HepG2 (cell line): ENCODE measurements around the gene IL17RC. TPM values are rescaled to one million over a fixed set of nuclear protein-coding genes. Genes with fewer than 3 reads are reported as not detected.

Source experiments
- ELF1 ChIP-seq: sonication (generic); formaldehyde crosslinking; IDR thresholded peaks from 2 replicates; pipeline ENCODE4 v1.4.0; 2020; ENCODE audit warnings: missing genetic modification reagents
- ELF3 ChIP-seq: IDR thresholded peaks from 2 replicates; pipeline ENCODE4 v1.6.1; 2016; ENCODE audit warnings: missing genetic modification reagents, missing compliant biosample characterization
- GZF1 ChIP-seq: sonication (generic); formaldehyde crosslinking; IDR thresholded peaks from 2 replicates; pipeline ENCODE4 v1.5.1; 2020; ENCODE audit warnings: mild to moderate bottlenecking, missing genetic modification reagents
- HOXA3 ChIP-seq: sonication (generic); formaldehyde crosslinking; IDR thresholded peaks from 2 replicates; pipeline ENCODE4 v1.5.0; 2020; ENCODE audit warnings: missing genetic modification reagents
- HOXA5 ChIP-seq: sonication (generic); formaldehyde crosslinking; IDR thresholded peaks from 2 replicates; pipeline ENCODE4 v1.4.0; 2020; ENCODE audit warnings: missing genetic modification reagents
- JUNB ChIP-seq: sonication (generic); formaldehyde crosslinking; IDR thresholded peaks from 2 replicates; pipeline ENCODE4 v1.8.0; 2022; ENCODE audit warnings: missing genetic modification reagents, mild to moderate bottlenecking, borderline replicate concordance
- KDM5A ChIP-seq: fragments of 200-600 bp; sonication (generic); IDR thresholded peaks from 2 replicates; pipeline ENCODE4 v1.7.0; 2018; ENCODE audit warnings: antibody characterized with exemption, mild to moderate bottlenecking, low read length, borderline replicate concordance
- KLF16 ChIP-seq, 2 experiments: sonication (generic) in 1 of 2; formaldehyde crosslinking in 1 of 2; IDR thresholded peaks; 2 replicates each; pipeline versions ENCODE4 v1.6.1 to v1.8.0; 2016 to 2023; ENCODE audit warnings: missing genetic modification reagents in 2 of 2, missing compliant biosample characterization in 1 of 2
- MED1 ChIP-seq: sonication (generic); formaldehyde crosslinking; IDR thresholded peaks from 2 replicates; pipeline ENCODE4 v1.4.0; 2020; ENCODE audit warnings: missing genetic modification reagents
- SALL2 ChIP-seq: sonication (generic); formaldehyde crosslinking; IDR thresholded peaks from 2 replicates; pipeline ENCODE4 v1.8.1; 2023; ENCODE audit warnings: mild to moderate bottlenecking, missing genetic modification reagents, inconsistent platforms
- SMC3 ChIP-seq: IDR thresholded peaks from 2 replicates; pipeline ENCODE4 v1.6.1; 2011; ENCODE audit warnings: low read length, improper control_type of control experiment
- SRSF9 ChIP-seq: fragments of 200-400 bp; formaldehyde crosslinking; IDR thresholded peaks from 2 replicates; pipeline ENCODE4 v1.6.1; 2018; ENCODE audit warnings: borderline replicate concordance, mild to moderate bottlenecking, low read depth, low read length; ENCODE audit not compliant: insufficient read depth, poor library complexity, severe bottlenecking
- TBX3 ChIP-seq: fragments of 450-650 bp; IDR thresholded peaks from 2 replicates; pipeline ENCODE4 v1.6.1; 2017; ENCODE audit warnings: antibody characterized with exemption, mild to moderate bottlenecking, inconsistent platforms, borderline replicate concordance
- ZKSCAN1 ChIP-seq: fragments of 150-350 bp; IDR thresholded peaks from 2 replicates; pipeline ENCODE4 v1.6.1; 2014; ENCODE audit warnings: low read length
- ZNF30 ChIP-seq: sonication (generic); formaldehyde crosslinking; IDR thresholded peaks from 2 replicates; pipeline ENCODE4 v1.5.0; 2020; ENCODE audit warnings: mild to moderate bottlenecking, missing genetic modification reagents
- ZNF343 ChIP-seq: sonication (generic); formaldehyde crosslinking; IDR thresholded peaks from 2 replicates; pipeline ENCODE4 v1.4.0; 2020; ENCODE audit warnings: mild to moderate bottlenecking, missing genetic modification reagents
- ZNF367 ChIP-seq: sonication (generic); formaldehyde crosslinking; IDR thresholded peaks from 2 replicates; pipeline ENCODE4 v1.4.0; 2020; ENCODE audit warnings: missing genetic modification reagents, borderline replicate concordance
- ZNF543 ChIP-seq: sonication (generic); formaldehyde crosslinking; IDR thresholded peaks from 2 replicates; pipeline ENCODE4 v1.4.0; 2020; ENCODE audit warnings: mild to moderate bottlenecking, missing genetic modification reagents
- ZNF589 ChIP-seq: sonication (generic); formaldehyde crosslinking; conservative IDR thresholded peaks from 2 replicates; pipeline ENCODE4 v1.8.0; 2022; ENCODE audit warnings: mild to moderate bottlenecking, moderate library complexity, missing genetic modification reagents
- ZNF709 ChIP-seq: sonication (generic); formaldehyde crosslinking; IDR thresholded peaks from 2 replicates; pipeline ENCODE4 v1.5.0; 2020; ENCODE audit warnings: mild to moderate bottlenecking, missing genetic modification reagents
- ZNF724P ChIP-seq: sonication (generic); formaldehyde crosslinking; IDR thresholded peaks from 2 replicates; pipeline ENCODE4 v1.8.0; 2022; ENCODE audit warnings: missing genetic modification reagents, borderline replicate concordance
- ZNF83 ChIP-seq: sonication (generic); formaldehyde crosslinking; IDR thresholded peaks from 2 replicates; pipeline ENCODE4 v1.4.0; 2020; ENCODE audit warnings: missing genetic modification reagents, mild to moderate bottlenecking, borderline replicate concordance
- polyA plus RNA-seq, 8 experiments: library from polyadenylated mRNA; depleted of rRNA in 3 of 8; stranded (reverse) in 7 of 8; unstranded in 1 of 8; fragments of >200 nt; fragmentation: Illumina TruSeq in 4 of 8; extraction: Trizol in 4 of 8; gene quantifications; 2 replicates each; pipeline versions ENCODE4 v1.2.1 to v1.2.3, GENCODE V29; 2011 to 2016; ENCODE audit warnings: low read depth in 4 of 8, missing spikeins in 1 of 8, mixed read lengths in 1 of 8; ENCODE audit not compliant: insufficient read depth in 1 of 8
- total RNA-seq, 5 experiments: library from RNA; depleted of rRNA; stranded (reverse); fragments of >200 nt; fragmentation: Illumina TruSeq; extraction: Trizol; gene quantifications; 2 replicates each; pipeline ENCODE4 v1.2.3, GENCODE V29; 2016; ENCODE audit warnings: low read depth in 1 of 5
- TF ChIP-seq, protein P1 (sequence below): sonication (generic); formaldehyde crosslinking; IDR thresholded peaks from 2 replicates; pipeline ENCODE4 v1.5.1; 2020; ENCODE audit warnings: missing genetic modification reagents, mild to moderate bottlenecking, borderline replicate concordance
- TF ChIP-seq, protein P2 (sequence below): sonication (generic); formaldehyde crosslinking; conservative IDR thresholded peaks from 2 replicates; pipeline ENCODE4 v1.4.0; 2020; ENCODE audit warnings: missing genetic modification reagents
- TF ChIP-seq, protein P3 (sequence below): IDR thresholded peaks from 2 replicates; pipeline ENCODE4 v1.6.1; 2016; ENCODE audit warnings: missing compliant biosample characterization, missing genetic modification reagents, borderline replicate concordance

The IL17RC gene
- total and polyA plus RNA-seq, 2 of the 13 experiments (the other 11 are each of a cell fraction or from before 2014, with no cell fraction given): 20.7 to 24.0 TPM

DNA sequence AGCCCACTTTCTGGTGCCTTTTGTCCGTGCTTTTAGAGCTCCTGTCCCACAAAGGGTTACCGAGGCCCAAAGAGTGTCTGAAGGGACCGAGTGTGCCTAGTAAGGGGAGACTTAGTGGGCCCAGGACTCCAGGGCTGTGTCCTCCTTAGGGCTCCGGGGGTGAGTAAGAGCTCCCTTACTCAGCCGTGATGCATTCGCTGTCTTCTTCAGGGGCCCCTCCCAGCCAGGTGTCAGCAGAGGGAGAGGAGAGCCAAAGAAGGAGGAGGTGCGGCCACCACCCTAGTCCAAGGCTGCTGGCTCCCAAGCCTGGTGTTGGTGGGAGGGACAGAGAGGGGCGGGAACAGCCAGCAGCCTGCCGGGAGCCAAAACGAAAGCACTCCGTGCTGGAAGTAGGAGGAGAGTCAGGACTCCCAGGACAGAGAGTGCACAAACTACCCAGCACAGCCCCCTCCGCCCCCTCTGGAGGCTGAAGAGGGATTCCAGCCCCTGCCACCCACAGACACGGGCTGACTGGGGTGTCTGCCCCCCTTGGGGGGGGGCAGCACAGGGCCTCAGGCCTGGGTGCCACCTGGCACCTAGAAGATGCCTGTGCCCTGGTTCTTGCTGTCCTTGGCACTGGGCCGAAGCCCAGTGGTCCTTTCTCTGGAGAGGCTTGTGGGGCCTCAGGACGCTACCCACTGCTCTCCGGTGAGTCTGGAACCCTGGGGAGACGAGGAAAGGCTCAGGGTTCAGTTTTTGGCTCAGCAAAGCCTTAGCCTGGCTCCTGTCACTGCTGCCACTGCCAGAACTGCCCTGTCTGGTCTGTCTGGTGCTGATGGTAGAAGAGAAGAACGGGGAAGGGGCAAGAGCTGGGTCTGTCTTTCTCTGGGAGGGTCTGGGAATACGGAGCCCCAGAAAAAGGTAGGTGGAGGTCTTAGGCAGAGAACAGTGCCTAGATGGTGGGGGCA lies at the start of gene IL17RC (continued):
- TF ChIP-seq SRSF9 (no peak), ELF3 (CRISPR knock-in tag) (no peak), GZF1 (CRISPR knock-in tag) (no peak), HOXA5 (CRISPR knock-in tag) (no peak), ZNF589 (CRISPR knock-in tag) (no peak), MED1 (CRISPR knock-in tag) (no peak), SMC3 (no peak), ZNF30 (CRISPR knock-in tag) (0 out of 2 replicates have a peak, but pooled peaks have one; percentile 40), TBX3 (0 out of 2 replicates have a peak, but pooled peaks have one; percentile 8), ZKSCAN1 (no peak), ZNF543 (CRISPR knock-in tag) (no peak), SALL2 (peak; percentile 51; the same call in 1 of the 2 replicates), KDM5A (no peak; the same call in 1 of the 2 replicates), ZNF343 (CRISPR knock-in tag) (no peak), KLF16 (CRISPR knock-in tag; IDR thresholded peaks at IDR 0.05) (no peak), HOXA3 (CRISPR knock-in tag) (no peak; the same call in 1 of the 2 replicates), JUNB (CRISPR knock-in tag) (no peak), ZNF83 (CRISPR knock-in tag) (no peak), ZNF724P (CRISPR knock-in tag) (0 out of 2 replicates have a peak, but pooled peaks have one; percentile 27), ELF1 (no peak), ZNF367 (no peak), ZNF709 (CRISPR knock-in tag) (peak; percentile 27; the same call in 1 of the 2 replicates)
- TF ChIP-seq, protein P1, sequence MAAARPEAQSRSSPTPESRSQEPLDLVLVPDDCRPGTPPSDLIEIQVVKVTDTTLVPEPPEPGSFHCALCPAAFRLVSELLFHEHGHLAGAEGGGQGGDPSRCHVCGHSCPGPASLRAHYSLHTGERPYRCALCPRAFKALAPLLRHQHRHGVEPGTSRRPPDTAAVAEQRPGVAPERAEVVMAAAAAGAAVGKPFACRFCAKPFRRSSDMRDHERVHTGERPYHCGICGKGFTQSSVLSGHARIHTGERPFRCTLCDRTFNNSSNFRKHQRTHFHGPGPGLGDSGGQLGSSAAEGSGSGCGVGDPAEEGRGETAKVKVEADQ (CRISPR knock-in tag): no peak; the same call in 1 of the 2 replicates
- TF ChIP-seq, protein P2, sequence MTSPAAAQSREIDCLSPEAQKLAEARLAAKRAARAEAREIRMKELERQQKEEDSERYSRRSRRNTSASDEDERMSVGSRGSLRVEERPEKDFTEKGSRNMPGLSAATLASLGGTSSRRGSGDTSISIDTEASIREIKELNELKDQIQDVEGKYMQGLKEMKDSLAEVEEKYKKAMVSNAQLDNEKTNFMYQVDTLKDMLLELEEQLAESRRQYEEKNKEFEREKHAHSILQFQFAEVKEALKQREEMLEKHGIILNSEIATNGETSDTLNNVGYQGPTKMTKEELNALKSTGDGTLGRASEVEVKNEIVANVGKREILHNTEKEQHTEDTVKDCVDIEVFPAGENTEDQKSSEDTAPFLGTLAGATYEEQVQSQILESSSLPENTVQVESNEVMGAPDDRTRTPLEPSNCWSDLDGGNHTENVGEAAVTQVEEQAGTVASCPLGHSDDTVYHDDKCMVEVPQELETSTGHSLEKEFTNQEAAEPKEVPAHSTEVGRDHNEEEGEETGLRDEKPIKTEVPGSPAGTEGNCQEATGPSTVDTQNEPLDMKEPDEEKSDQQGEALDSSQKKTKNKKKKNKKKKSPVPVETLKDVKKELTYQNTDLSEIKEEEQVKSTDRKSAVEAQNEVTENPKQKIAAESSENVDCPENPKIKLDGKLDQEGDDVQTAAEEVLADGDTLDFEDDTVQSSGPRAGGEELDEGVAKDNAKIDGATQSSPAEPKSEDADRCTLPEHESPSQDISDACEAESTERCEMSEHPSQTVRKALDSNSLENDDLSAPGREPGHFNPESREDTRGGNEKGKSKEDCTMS (CRISPR knock-in tag): no peak
- TF ChIP-seq, protein P3, sequence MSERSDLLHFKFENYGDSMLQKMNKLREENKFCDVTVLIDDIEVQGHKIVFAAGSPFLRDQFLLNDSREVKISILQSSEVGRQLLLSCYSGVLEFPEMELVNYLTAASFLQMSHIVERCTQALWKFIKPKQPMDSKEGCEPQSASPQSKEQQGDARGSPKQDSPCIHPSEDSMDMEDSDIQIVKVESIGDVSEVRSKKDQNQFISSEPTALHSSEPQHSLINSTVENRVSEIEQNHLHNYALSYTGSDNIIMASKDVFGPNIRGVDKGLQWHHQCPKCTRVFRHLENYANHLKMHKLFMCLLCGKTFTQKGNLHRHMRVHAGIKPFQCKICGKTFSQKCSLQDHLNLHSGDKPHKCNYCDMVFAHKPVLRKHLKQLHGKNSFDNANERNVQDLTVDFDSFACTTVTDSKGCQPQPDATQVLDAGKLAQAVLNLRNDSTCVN: 0 out of 2 replicates have a peak, but pooled peaks have one; percentile 17
